Lung (tissue), 12 donors: ENCODE results near the gene TLR5. TPM values are rescaled to one million over a fixed set of nuclear protein-coding genes. Genes with fewer than 3 reads are reported as not detected.

Source experiments
- ATAC-seq: fragments of 200-7000 bp; cut with Tn5 transposase; one replicate; pipeline ENCODE4 v1.9.1; 2020; ENCODE audit warnings: moderate number of reproducible peaks; ENCODE audit not compliant: insufficient read depth, low FRiP score
- DNase-seq, 3 donors: peaks; one replicate each; pipeline ENCODE4 v3.0.0-alpha.2; 2013 to 2017
- H3K27ac ChIP-seq, 2 donors: one replicate each; pipeline ENCODE4 v1.5.1; 2013; ENCODE audit warnings: mild to moderate bottlenecking in 2 of 2, moderate library complexity in 2 of 2, control low read depth in 1 of 2, inconsistent platforms in 1 of 2, low read depth in 1 of 2, low read length in 1 of 2
- H3K27me3 ChIP-seq, 3 donors: one replicate each; pipeline ENCODE4 v1.5.1; 2013; ENCODE audit warnings: low read length in 2 of 3; ENCODE audit not compliant: control insufficient read depth in 3 of 3, insufficient read depth in 3 of 3
- H3K36me3 ChIP-seq, 4 donors: one replicate each; pipeline ENCODE4 v1.5.1; 2013; ENCODE audit warnings: low read length in 4 of 4, mild to moderate bottlenecking in 1 of 4, moderate library complexity in 1 of 4; ENCODE audit not compliant: control insufficient read depth in 4 of 4, insufficient read depth in 4 of 4
- H3K4me1 ChIP-seq, 5 donors: one replicate each; pipeline ENCODE4 v1.5.1; 2013; ENCODE audit warnings: low read length in 5 of 5, mild to moderate bottlenecking in 2 of 5, moderate library complexity in 1 of 5; ENCODE audit not compliant: control insufficient read depth in 5 of 5, insufficient read depth in 5 of 5
- H3K4me3 ChIP-seq: one replicate; pipeline ENCODE4 v1.5.1; 2013; ENCODE audit warnings: mild to moderate bottlenecking, control low read depth, moderate library complexity
- H3K9ac ChIP-seq, 2 donors: one replicate each; pipeline ENCODE4 v1.5.1; 2013; ENCODE audit warnings: low read length in 2 of 2, control low read depth in 1 of 2; ENCODE audit not compliant: insufficient read depth in 1 of 2
- H3K9me3 ChIP-seq, 4 donors: one replicate each; pipeline ENCODE4 v1.5.1; 2013; ENCODE audit warnings: low read length in 3 of 4, mild to moderate bottlenecking in 1 of 4, moderate library complexity in 1 of 4; ENCODE audit not compliant: control insufficient read depth in 4 of 4, insufficient read depth in 3 of 4
- WGBS, 2 donors: extraction: QIAGEN DNeasy Blood & Tissue Kit; methylation state at CpG; one replicate each; pipeline ENCODE4 v1.1.7; 2013; 5-methylcytosine and 5-hydroxymethylcytosine counted together
- polyA plus RNA-seq, 2 donors: library from polyadenylated mRNA; stranded (reverse); fragments of 200-250 nt; gene quantifications; one replicate each; pipeline ENCODE4 v1.2.1, GENCODE V29; 2013
- total RNA-seq, 2 donors: library from RNA; depleted of rRNA in 1 of 2; stranded (reverse); fragments of >200 nt in 1 of 2; gene quantifications; one replicate each; pipeline ENCODE4 v1.2.1, GENCODE V29; 2014 to 2021
- TF ChIP-seq, protein P1 (sequence below): IDR thresholded peaks from 2 replicates; pipeline ENCODE4 v1.5.1; 2012; ENCODE audit warnings: mild to moderate bottlenecking; ENCODE audit errors: control extremely low read depth, extremely low read depth
- donor health status: control.
- donor health status: control.
- donor health status: Bipolar disorder and iron deficiency.
- donor health status: healthy.
- donor health status: DM: yes; HTN: yes; CAD: no.

Gene TLR5
- total and polyA plus RNA-seq, 4 donors, result 3.0 to 23.6 (median 17.7) TPM

DNA sequence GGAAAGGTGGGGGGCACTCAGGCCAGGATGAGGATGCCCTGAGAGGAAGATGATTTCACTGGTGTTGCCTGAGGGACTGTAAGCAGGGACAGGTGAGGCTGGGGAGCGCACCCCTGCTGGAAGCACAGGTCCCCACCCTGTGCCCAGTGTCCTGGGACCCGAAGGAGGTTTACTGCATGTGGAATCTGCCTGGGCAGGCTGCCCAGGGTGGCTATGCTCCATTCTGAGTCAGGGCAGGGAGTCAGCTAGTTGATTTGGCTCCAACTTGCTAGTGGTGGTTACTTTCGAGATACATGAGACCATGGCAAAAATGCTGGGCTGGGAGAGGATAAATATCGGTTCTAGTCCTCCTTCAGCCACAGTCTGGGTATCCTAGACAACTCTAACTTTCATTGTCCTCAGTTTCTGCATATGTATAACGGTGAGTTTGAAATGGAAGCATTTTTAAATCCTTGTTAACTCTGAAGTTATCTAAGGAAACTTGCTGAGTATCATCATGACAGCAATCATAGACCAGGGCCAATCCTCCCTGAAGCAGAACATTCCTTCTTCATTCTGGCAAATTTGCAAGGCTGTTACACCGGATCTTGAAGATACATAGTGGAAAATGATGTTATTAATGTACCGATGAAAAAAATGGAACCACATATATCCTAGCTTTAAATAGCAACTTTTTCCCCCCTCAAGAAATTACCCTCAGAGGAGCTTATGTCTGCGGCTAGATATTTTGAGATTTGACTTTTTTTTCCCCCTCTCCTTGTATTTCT is 7.7 kb downstream of the TLR5 start:
- no peaks in the 10 kb centered on the region for H3K9me3 ChIP-seq
- peaks cover 4 to 42% (median 22%) of the 10 kb centered on the region in 5 donors for H3K4me1 ChIP-seq
- TF ChIP-seq, protein P1, sequence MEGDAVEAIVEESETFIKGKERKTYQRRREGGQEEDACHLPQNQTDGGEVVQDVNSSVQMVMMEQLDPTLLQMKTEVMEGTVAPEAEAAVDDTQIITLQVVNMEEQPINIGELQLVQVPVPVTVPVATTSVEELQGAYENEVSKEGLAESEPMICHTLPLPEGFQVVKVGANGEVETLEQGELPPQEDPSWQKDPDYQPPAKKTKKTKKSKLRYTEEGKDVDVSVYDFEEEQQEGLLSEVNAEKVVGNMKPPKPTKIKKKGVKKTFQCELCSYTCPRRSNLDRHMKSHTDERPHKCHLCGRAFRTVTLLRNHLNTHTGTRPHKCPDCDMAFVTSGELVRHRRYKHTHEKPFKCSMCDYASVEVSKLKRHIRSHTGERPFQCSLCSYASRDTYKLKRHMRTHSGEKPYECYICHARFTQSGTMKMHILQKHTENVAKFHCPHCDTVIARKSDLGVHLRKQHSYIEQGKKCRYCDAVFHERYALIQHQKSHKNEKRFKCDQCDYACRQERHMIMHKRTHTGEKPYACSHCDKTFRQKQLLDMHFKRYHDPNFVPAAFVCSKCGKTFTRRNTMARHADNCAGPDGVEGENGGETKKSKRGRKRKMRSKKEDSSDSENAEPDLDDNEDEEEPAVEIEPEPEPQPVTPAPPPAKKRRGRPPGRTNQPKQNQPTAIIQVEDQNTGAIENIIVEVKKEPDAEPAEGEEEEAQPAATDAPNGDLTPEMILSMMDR, result no peak
- H3K36me3 ChIP-seq, result no peaks in the 10 kb centered on the region
- no peak overlapping the region for H3K4me3 ChIP-seq
- no peak for ATAC-seq
- no peak for DNase-seq
- WGBS, 2 donors, result 71 to 82% methylated on average over 8 of the region's 8 CpGs
- no peaks in the 10 kb centered on the region for H3K27me3 ChIP-seq
- H3K27ac ChIP-seq, result peak overlapping the region in 1 of 2 donors; percentile 50
- no peak overlapping the region for H3K9ac ChIP-seq

DNA sequence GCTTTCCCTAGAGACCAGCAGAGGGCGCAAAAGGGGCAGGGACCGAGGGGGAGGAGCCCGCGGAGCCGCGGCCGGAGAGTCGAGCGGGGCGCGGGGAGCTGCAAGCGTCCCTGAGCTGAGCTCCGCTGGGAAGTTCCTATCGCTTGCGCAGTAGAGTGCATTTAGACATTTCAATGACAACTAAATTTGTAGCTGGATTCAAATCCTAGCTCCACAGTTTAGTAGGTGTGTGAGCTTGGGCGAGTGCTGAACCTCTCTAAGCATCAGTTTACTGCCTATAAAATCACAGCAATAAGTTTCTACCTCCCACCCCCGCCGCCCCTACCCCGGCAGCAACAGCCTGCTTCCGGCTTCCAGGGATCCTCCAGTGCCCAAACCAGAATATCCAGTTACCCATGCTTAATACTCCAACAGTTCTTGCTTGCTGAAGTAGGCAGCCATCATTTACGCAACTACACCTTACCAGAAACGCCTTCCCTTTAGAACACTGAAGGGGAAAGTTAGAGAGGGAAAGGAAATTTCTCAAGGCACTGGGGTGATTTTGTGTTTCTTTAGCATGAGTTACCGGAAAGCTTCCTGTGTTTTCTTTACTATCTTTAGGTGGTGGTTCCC is 9.1 kb downstream of the TLR5 start:
- H3K4me3 ChIP-seq, result no peak overlapping the region
- peak; percentile 93 for ATAC-seq
- DNase-seq, result peak; percentile 90 to 92 (median 91)
- H3K9ac ChIP-seq, result peak overlapping the region in 1 of 2 donors; percentile 14
- 2 to 3% methylated on average over 23 of the region's 23 CpGs for WGBS, 2 donors
- no peaks in the 10 kb centered on the region for H3K36me3 ChIP-seq
- peak overlapping the region in 1 of 2 donors; percentile 23 for H3K27ac ChIP-seq
- H3K9me3 ChIP-seq, result no peaks in the 10 kb centered on the region
- TF ChIP-seq, protein P1, result peak; percentile 83
- H3K27me3 ChIP-seq, result no peaks in the 10 kb centered on the region
- H3K4me1 ChIP-seq, result peaks cover 4 to 46% (median 22%) of the 10 kb centered on the region in 5 donors

DNA sequence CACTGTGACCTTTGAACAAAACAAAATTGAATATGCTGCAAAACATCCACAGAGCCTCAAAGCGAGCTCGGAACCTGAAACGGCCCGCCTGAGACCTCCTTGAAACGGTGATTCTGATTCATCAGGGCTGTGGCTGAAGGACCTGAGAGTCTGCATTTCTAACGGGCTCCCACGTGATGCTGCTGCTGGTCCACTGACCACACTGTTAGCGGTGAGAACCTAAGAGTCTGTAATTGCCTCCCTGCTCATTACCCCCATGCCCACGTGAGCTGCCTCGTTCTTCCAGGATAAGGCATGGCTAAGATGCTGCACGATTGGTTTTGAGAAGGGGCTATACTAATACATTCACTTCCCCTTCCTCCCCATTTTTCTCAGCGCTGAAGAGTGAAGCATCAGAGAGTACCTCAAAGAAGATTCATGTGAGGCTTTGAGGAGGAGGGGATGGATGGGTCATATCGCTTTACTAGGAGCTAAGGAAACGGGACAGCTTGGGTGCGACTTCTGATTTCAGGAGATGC is 9.7 kb downstream of the TLR5 start:
- no peak for DNase-seq
- H3K27ac ChIP-seq, result peak overlapping the region in 1 of 2 donors; percentile 54
- 26 to 37% methylated on average over 15 of the region's 15 CpGs for WGBS, 2 donors

More for the DNA sequence above, 9.7 kb downstream of the TLR5 start:
- H3K36me3 ChIP-seq, result no peaks in the 10 kb centered on the region
- ATAC-seq, result no peak
- H3K9ac ChIP-seq, result peak overlapping the region in 1 of 2 donors; percentile 36
- no peak overlapping the region for H3K4me3 ChIP-seq
- TF ChIP-seq, protein P1, result no peak
- no peaks in the 10 kb centered on the region for H3K27me3 ChIP-seq
- H3K4me1 ChIP-seq, result peaks cover 4 to 46% (median 22%) of the 10 kb centered on the region in 5 donors
- no peaks in the 10 kb centered on the region for H3K9me3 ChIP-seq
